ENCODE data around the gene HMGXB3.

HMGXB3 gene

DNA sequence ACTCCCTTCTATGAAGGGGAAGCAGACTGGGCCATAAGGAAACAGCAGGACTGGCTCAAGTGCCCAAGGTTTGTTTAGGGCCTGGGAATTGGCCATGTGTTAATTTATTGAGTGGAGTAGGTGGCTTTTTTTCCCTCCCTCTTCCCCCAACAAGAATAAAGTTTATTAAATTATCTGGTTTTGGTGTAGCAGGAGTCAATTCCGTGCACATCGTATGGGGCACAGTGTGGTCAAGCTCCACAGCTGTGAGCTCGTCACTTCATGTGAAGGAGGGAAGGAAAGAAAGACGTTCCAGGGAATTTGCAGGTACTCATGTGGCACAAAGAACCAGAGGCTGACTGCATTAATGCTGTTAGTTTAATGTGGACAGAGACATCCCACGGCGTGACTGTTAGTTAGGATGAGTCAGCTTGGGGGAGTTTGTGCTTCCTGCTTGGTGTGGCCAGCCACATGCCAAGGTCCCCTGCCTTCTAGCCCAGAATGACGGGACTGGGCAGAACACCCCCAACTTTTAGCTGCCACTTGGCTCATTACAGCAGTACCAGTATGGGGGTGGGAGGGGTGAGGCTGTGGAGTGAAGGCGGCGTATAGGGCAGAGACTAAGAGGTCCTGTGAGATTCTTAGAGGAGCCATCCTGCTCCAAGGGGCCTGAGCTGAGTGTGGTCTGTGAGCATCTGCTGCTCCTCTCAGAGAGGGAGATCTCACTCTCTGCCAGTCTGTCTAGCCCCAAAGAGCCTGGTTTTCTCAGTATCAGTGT lies 52.6 kb downstream of the HMGXB3 start:
- Histone ChIP-seq H3K27me3 (ENCODE audit: insufficient read depth, poor library complexity, severe bottlenecking) (no peaks in the 10 kb centered on the region), H3K4me3 (replicated peaks; ENCODE audit: insufficient read depth, low read length) (no peak overlapping the region), H3K27ac (replicated peaks) (no peak overlapping the region)
- peak; percentile 37 to 66 for DNase-seq (ENCODE audit: low read depth in 1 of 2, low spot score in 1 of 2)
- TF ChIP-seq GABPA (IDR thresholded peaks at IDR 0.05; ENCODE audit: low read depth) (no peak), POLR2AphosphoS5 (IDR thresholded peaks at IDR 0.05; ENCODE audit: low read depth) (no peak), SPI1 (IDR thresholded peaks at IDR 0.05; ENCODE audit: borderline replicate concordance, low read depth) (no peak)
- TF ChIP-seq, protein P1, sequence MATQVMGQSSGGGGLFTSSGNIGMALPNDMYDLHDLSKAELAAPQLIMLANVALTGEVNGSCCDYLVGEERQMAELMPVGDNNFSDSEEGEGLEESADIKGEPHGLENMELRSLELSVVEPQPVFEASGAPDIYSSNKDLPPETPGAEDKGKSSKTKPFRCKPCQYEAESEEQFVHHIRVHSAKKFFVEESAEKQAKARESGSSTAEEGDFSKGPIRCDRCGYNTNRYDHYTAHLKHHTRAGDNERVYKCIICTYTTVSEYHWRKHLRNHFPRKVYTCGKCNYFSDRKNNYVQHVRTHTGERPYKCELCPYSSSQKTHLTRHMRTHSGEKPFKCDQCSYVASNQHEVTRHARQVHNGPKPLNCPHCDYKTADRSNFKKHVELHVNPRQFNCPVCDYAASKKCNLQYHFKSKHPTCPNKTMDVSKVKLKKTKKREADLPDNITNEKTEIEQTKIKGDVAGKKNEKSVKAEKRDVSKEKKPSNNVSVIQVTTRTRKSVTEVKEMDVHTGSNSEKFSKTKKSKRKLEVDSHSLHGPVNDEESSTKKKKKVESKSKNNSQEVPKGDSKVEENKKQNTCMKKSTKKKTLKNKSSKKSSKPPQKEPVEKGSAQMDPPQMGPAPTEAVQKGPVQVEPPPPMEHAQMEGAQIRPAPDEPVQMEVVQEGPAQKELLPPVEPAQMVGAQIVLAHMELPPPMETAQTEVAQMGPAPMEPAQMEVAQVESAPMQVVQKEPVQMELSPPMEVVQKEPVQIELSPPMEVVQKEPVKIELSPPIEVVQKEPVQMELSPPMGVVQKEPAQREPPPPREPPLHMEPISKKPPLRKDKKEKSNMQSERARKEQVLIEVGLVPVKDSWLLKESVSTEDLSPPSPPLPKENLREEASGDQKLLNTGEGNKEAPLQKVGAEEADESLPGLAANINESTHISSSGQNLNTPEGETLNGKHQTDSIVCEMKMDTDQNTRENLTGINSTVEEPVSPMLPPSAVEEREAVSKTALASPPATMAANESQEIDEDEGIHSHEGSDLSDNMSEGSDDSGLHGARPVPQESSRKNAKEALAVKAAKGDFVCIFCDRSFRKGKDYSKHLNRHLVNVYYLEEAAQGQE (IDR thresholded peaks at IDR 0.05; ENCODE audit: insufficient replicate concordance, low read depth): no peak
- TF ChIP-seq, protein P2, sequence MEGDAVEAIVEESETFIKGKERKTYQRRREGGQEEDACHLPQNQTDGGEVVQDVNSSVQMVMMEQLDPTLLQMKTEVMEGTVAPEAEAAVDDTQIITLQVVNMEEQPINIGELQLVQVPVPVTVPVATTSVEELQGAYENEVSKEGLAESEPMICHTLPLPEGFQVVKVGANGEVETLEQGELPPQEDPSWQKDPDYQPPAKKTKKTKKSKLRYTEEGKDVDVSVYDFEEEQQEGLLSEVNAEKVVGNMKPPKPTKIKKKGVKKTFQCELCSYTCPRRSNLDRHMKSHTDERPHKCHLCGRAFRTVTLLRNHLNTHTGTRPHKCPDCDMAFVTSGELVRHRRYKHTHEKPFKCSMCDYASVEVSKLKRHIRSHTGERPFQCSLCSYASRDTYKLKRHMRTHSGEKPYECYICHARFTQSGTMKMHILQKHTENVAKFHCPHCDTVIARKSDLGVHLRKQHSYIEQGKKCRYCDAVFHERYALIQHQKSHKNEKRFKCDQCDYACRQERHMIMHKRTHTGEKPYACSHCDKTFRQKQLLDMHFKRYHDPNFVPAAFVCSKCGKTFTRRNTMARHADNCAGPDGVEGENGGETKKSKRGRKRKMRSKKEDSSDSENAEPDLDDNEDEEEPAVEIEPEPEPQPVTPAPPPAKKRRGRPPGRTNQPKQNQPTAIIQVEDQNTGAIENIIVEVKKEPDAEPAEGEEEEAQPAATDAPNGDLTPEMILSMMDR (IDR thresholded peaks at IDR 0.05; ENCODE audit: insufficient read depth, low read length): no peak

- Histone ChIP-seq H3K27me3 (ENCODE audit: insufficient read depth, poor library complexity, severe bottlenecking) (no peaks in the 10 kb centered on the region), H3K27ac (replicated peaks) (no peak overlapping the region), H3K4me3 (replicated peaks; ENCODE audit: insufficient read depth, low read length) (no peak overlapping the region)
- DNase-seq (ENCODE audit: low read depth in 1 of 2, low spot score in 1 of 2): no peak
- TF ChIP-seq POLR2AphosphoS5 (IDR thresholded peaks at IDR 0.05; ENCODE audit: low read depth) (no peak; the same call in 1 of the 2 replicates), GABPA (IDR thresholded peaks at IDR 0.05; ENCODE audit: low read depth) (no peak)
- TF ChIP-seq, protein P2 (IDR thresholded peaks at IDR 0.05; ENCODE audit: insufficient read depth, low read length): no peak
Measured at GRCh38 chr5:150053713-150054392, 53.3 kb downstream of the HMGXB3 start.

GRCh38 chr5:150054569-150054968 lies 54.0 kb downstream of the HMGXB3 start:
- no peak for DNase-seq (ENCODE audit: low read depth in 1 of 2, low spot score in 1 of 2)
- TF ChIP-seq SPI1 (IDR thresholded peaks at IDR 0.05; ENCODE audit: borderline replicate concordance, low read depth) (no peak), POLR2AphosphoS5 (IDR thresholded peaks at IDR 0.05; ENCODE audit: low read depth) (no peak), GABPA (IDR thresholded peaks at IDR 0.05; ENCODE audit: low read depth) (no peak)
- TF ChIP-seq, protein P1 (IDR thresholded peaks at IDR 0.05; ENCODE audit: insufficient replicate concordance, low read depth): no peak
- TF ChIP-seq, protein P2 (IDR thresholded peaks at IDR 0.05; ENCODE audit: insufficient read depth, low read length): no peak
- H3K27me3 ChIP-seq (ENCODE audit: insufficient read depth, poor library complexity, severe bottlenecking): no peaks in the 10 kb centered on the region

More at GRCh38 chr5:150054569-150054968, 54.0 kb downstream of the HMGXB3 start:
- Histone ChIP-seq H3K27ac (replicated peaks) (no peak overlapping the region), H3K4me3 (replicated peaks; ENCODE audit: insufficient read depth, low read length) (no peak overlapping the region)

All from HL-60 (cell line).